ENCODE results near the gene MCF2L.
"Not testable (repeated sequence)": the region's sequence is repeated elsewhere in the genome, so short reads cannot be mapped to it uniquely, and the experiment has no call there.

MCF2L gene

GRCh38 chr13:113105921-113106452, 137.0 kb downstream of the MCF2L start:
- no peak for DNase-seq
- peak; percentile 25 for ATAC-seq
- Mint-ChIP-seq H3K9me3 (no peaks in the 10 kb centered on the region), H3K27me3 (peaks cover 12% of the 10 kb centered on the region), H3K4me1 (peaks cover 4% of the 10 kb centered on the region), H3K27ac (no peak overlapping the region), H3K4me3 (no peak overlapping the region)

- peak; percentile 35 for ATAC-seq
- Mint-ChIP-seq H3K4me3 (peak overlapping the region in 1 of 2 donors; percentile 64), H3K27me3 (peaks cover 15% of the 10 kb centered on the region), H3K4me1 (peaks cover 4% of the 10 kb centered on the region), H3K27ac (peak overlapping the region in 1 of 2 donors; percentile 95), H3K9me3 (no peaks in the 10 kb centered on the region)
- DNase-seq = no peak
Measured at GRCh38 chr13:113106711-113107351, 137.8 kb downstream of the MCF2L start.

- H3K4me1 Mint-ChIP-seq = not testable (repeated sequence)
Measured at GRCh38 chr13:113108521-113108920, 139.5 kb downstream of the MCF2L start.

GRCh38 chr13:113109151-113110047, 140.4 kb downstream of the MCF2L start:
- no peak for DNase-seq
- peaks cover 4% of the 10 kb centered on the region for H3K4me1 Mint-ChIP-seq
- H3K27ac Mint-ChIP-seq = peak overlapping the region in 1 of 2 donors; percentile 90
- H3K27me3 Mint-ChIP-seq = peaks cover 15% of the 10 kb centered on the region
- ATAC-seq = peak; percentile 46
- no peaks in the 10 kb centered on the region for H3K9me3 Mint-ChIP-seq
- peak overlapping the region; percentile 59 to 70 for H3K4me3 Mint-ChIP-seq

More at GRCh38 chr13:113108521-113108920, 139.5 kb downstream of the MCF2L start:
- not testable (repeated sequence) for DNase-seq, H3K9me3 Mint-ChIP-seq, ATAC-seq, H3K27ac Mint-ChIP-seq
- peak overlapping the region in 1 of 2 donors; percentile 25 for H3K4me3 Mint-ChIP-seq
- peaks cover 15% of the 10 kb centered on the region for H3K27me3 Mint-ChIP-seq

GRCh38 chr13:113110048-113110851, 141.2 kb downstream of the MCF2L start:
- Mint-ChIP-seq H3K27me3 (peaks cover 15% of the 10 kb centered on the region), H3K9me3 (no peaks in the 10 kb centered on the region), H3K4me3 (peak overlapping the region; percentile 59 to 70), H3K27ac (no peak overlapping the region), H3K4me1 (peaks cover 4% of the 10 kb centered on the region)
- peak; percentile 20 for ATAC-seq
- DNase-seq = no peak

- peaks cover 4% of the 10 kb centered on the region for H3K4me1 Mint-ChIP-seq
- peaks cover 15% of the 10 kb centered on the region for H3K27me3 Mint-ChIP-seq
- H3K9me3 Mint-ChIP-seq = no peaks in the 10 kb centered on the region
- DNase-seq (no peak), ATAC-seq (no peak)
- H3K4me3 Mint-ChIP-seq = peak overlapping the region; percentile 44 to 69
- H3K27ac Mint-ChIP-seq = no peak overlapping the region
Measured at GRCh38 chr13:113110852-113111315, 141.9 kb downstream of the MCF2L start.

GRCh38 chr13:113111821-113112220, 142.8 kb downstream of the MCF2L start:
- DNase-seq, ATAC-seq, H3K27ac Mint-ChIP-seq, H3K9me3 Mint-ChIP-seq, H3K4me3 Mint-ChIP-seq, H3K4me1 Mint-ChIP-seq: not testable (repeated sequence)
- H3K27me3 Mint-ChIP-seq = peaks cover 15% of the 10 kb centered on the region

GRCh38 chr13:113112475-113112874, 143.5 kb downstream of the MCF2L start:
- H3K27ac Mint-ChIP-seq, ATAC-seq, H3K4me3 Mint-ChIP-seq, H3K9me3 Mint-ChIP-seq, DNase-seq, H3K4me1 Mint-ChIP-seq: not testable (repeated sequence)
- peaks cover 15% of the 10 kb centered on the region for H3K27me3 Mint-ChIP-seq

- no peak overlapping the region for H3K27ac Mint-ChIP-seq
- no peaks in the 10 kb centered on the region for H3K9me3 Mint-ChIP-seq
- H3K4me3 Mint-ChIP-seq = no peak overlapping the region
- DNase-seq = peak in 1 of 2 donors; percentile 6
- no peaks in the 10 kb centered on the region for H3K4me1 Mint-ChIP-seq
- H3K27me3 Mint-ChIP-seq = peaks cover 15% of the 10 kb centered on the region
- no peak for ATAC-seq
Measured at GRCh38 chr13:113112893-113113845, 144.2 kb downstream of the MCF2L start.

- no peak overlapping the region for H3K27ac Mint-ChIP-seq
- H3K9me3 Mint-ChIP-seq = no peaks in the 10 kb centered on the region
- DNase-seq (peak in 1 of 2 donors; percentile 1), ATAC-seq (no peak)
- no peak overlapping the region for H3K4me3 Mint-ChIP-seq
- no peaks in the 10 kb centered on the region for H3K4me1 Mint-ChIP-seq
- H3K27me3 Mint-ChIP-seq = peaks cover 15% of the 10 kb centered on the region
Measured at GRCh38 chr13:113113846-113114271, 144.8 kb downstream of the MCF2L start.

GRCh38 chr13:113114511-113115362, 145.7 kb downstream of the MCF2L start:
- DNase-seq (peak in 1 of 2 donors; percentile 6), ATAC-seq (no peak)
- H3K4me3 Mint-ChIP-seq = no peak overlapping the region
- H3K27ac Mint-ChIP-seq = no peak overlapping the region
- H3K27me3 Mint-ChIP-seq = peaks cover 10% of the 10 kb centered on the region
- no peaks in the 10 kb centered on the region for H3K9me3 Mint-ChIP-seq
- no peaks in the 10 kb centered on the region for H3K4me1 Mint-ChIP-seq

GRCh38 chr13:113115363-113116205, 146.6 kb downstream of the MCF2L start:
- H3K9me3 Mint-ChIP-seq = no peaks in the 10 kb centered on the region

More at GRCh38 chr13:113115363-113116205, 146.6 kb downstream of the MCF2L start:
- no peak overlapping the region for H3K27ac Mint-ChIP-seq
- no peak for ATAC-seq
- DNase-seq = no peak
- peaks cover 7% of the 10 kb centered on the region for H3K27me3 Mint-ChIP-seq
- no peak overlapping the region for H3K4me3 Mint-ChIP-seq
- no peaks in the 10 kb centered on the region for H3K4me1 Mint-ChIP-seq

Measured in stimulated activated naive CD8-positive, alpha-beta T cell treated with anti-CD3 and anti-CD28 coated beads, Interleukin-15, amount 100 ng/mL, for 72 hours (primary cell).